NB4 (cell line): Measurements from ENCODE around the gene ELAC2.

Experiments used
- DNase-seq: peaks from one replicate; pipeline ENCODE4 v3.0.0; 2010; ENCODE audit warnings: low read depth
- H3K4me3 ChIP-seq: one replicate; pipeline ENCODE4 v1.5.1; 2011; ENCODE audit warnings: mild to moderate bottlenecking, low read depth, low read length, moderate library complexity
- CTCF ChIP-seq: IDR thresholded peaks from one replicate; pipeline ENCODE4 v1.5.1; 2012; ENCODE audit warnings: low read depth, low read length
- MYC ChIP-seq: IDR thresholded peaks from 2 replicates; pipeline ENCODE4 v1.6.1; 2011; ENCODE audit warnings: low read depth, low read length
- POLR2A ChIP-seq: IDR thresholded peaks from 2 replicates; pipeline ENCODE4 v1.6.1; 2011; ENCODE audit warnings: mild to moderate bottlenecking; ENCODE audit not compliant: insufficient read length; ENCODE audit errors: extremely low read depth
- TF ChIP-seq, protein P1 (sequence below): IDR thresholded peaks from 2 replicates; pipeline ENCODE4 v1.6.1; 2011; ENCODE audit warnings: low read depth, low read length

Gene ELAC2

GRCh38 chr17:13047011-13047606, 29.3 kb upstream of the ELAC2 start:
- H3K4me3 ChIP-seq, result no peak overlapping the region
- TF ChIP-seq CTCF (no peak), POLR2A (no peak), MYC (no peak)
- TF ChIP-seq, protein P1, sequence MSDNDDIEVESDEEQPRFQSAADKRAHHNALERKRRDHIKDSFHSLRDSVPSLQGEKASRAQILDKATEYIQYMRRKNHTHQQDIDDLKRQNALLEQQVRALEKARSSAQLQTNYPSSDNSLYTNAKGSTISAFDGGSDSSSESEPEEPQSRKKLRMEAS, result no peak
- no peak for DNase-seq

DNA sequence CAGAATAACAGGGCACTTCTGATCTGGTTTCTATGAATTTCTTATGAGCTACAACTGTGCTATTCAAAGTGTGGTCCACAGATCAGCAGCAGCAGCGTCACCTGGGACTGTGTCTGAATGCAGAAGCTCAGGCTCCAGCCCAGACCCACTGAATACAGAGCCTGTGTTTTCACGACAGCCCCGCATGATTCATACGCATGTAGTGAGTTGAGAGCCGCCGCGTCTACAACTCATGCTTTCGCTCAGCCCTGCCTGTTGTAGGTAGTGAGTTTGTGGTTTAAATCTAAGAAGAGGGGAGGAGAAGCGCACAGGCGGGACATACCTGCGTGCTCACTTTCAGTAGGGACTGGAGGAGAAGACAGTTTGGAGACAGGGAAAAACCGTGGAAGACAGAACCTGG, 28.5 kb upstream of the ELAC2 start:
- H3K4me3 ChIP-seq, result no peak overlapping the region
- TF ChIP-seq MYC (no peak), POLR2A (no peak), CTCF (no peak)
- TF ChIP-seq, protein P1, result no peak

GRCh38 chr17:13044572-13045065, 26.8 kb upstream of the ELAC2 start:
- TF ChIP-seq CTCF, result no peak
- TF ChIP-seq, protein P1, result no peak
- TF ChIP-seq MYC, result no peak
- TF ChIP-seq POLR2A, result no peak
- no peak for DNase-seq
- H3K4me3 ChIP-seq, result no peak overlapping the region

More for the DNA sequence above, 28.5 kb upstream of the ELAC2 start:
- no peak for DNase-seq

DNA sequence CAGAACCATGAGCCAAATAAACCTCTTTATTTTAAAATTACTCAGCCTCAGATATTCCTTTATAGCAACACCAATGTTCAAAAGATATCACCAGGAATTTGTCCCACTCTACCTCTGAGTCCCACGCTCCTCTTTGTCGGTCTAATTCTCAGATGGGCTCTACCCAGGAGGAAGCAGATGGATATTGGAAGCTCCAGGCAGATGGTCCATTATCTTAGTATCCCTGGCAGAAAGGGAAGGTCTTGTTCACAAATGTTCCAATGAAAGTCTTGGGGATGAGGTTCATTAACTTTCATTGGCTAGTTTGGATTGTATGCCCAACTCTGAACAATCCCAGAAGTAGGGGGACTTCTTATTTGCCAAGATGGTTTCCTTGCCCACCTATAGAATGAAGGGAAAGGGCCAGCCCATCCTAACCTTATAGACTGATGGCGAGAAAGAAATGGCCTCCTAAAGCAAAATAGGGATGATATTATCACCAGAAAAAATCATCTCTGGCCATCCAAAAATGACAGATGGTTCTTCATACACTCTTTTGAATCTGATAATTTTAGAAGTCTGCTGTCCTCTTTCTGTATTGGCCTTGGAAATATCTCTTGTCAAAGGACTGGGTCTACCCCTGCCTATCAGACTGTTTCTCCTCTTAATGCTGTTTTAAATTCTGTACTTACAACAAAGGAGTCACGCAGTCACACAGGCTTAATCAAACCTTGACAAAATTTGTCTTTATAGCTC, 21.3 kb upstream of the ELAC2 start:
- TF ChIP-seq CTCF (no peak), MYC (no peak), POLR2A (no peak)
- TF ChIP-seq, protein P1, result no peak
- H3K4me3 ChIP-seq, result no peak overlapping the region
- no peak for DNase-seq

DNA sequence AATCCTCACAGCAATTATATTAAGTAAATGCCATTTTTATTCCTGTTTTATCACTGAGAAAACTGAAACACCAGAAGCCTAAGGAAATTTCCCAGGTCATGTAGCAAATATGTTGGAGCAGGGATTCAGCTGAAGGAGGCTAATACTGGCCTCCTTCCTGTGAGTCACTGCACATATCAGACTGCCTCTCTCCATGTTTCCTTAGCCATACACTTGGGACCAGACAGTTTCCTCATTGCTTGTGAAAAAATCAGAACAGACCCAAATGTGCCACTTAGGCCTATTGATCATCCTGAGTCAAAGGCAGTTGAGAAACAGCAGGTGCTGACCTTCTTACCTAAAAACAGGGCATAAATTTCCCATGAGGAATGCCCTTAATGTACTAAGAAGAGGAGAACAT, 18.9 kb upstream of the ELAC2 start:
- no peak overlapping the region for H3K4me3 ChIP-seq
- TF ChIP-seq POLR2A (no peak), CTCF (no peak), MYC (no peak)
- TF ChIP-seq, protein P1, result no peak
- DNase-seq, result no peak
